Activated B cell treated with CpG ODN at 0.5 μM for 24 hours (primary cell): Measurements from ENCODE around the gene ST3GAL5. TPM values are rescaled to one million over a fixed set of nuclear protein-coding genes. Genes with fewer than 3 reads are reported as not detected.

Experiments
- ATAC-seq: fragments of 200-7000 bp; cut with Tn5 transposase; one replicate; pipeline ENCODE4 v1.10.0; 2021; ENCODE audit warnings: low read depth, mild to moderate bottlenecking, moderate library complexity
- CTCF ChIA-PET: fragments of 350-600 bp; sonication (Branson Sonifier 250); formaldehyde crosslinking; loops from one replicate; lab custom pipeline; 2021; ENCODE audit warnings: antibody characterized with exemption; lab: Charles Lee
- POLR2A ChIA-PET: fragments of 350-600 bp; sonication (Branson Sonifier 250); formaldehyde crosslinking; loops from one replicate; lab custom pipeline; 2021; ENCODE audit warnings: antibody characterized with exemption; lab: Charles Lee
- DNase-seq: peaks from one replicate; pipeline ENCODE4 v3.0.0; 2022
- H3K27ac Mint-ChIP-seq: one replicate; pipeline ENCODE4 v1.8.0; 2020; ENCODE audit warnings: mixed read lengths
- H3K27me3 Mint-ChIP-seq: one replicate; pipeline ENCODE4 v1.8.0; 2021; ENCODE audit warnings: mixed read lengths
- H3K36me3 Mint-ChIP-seq: one replicate; pipeline ENCODE4 v1.8.0; 2021; ENCODE audit warnings: low read depth, mixed read lengths
- H3K4me1 Mint-ChIP-seq: one replicate; pipeline ENCODE4 v1.8.0; 2021; ENCODE audit warnings: mixed read lengths
- H3K4me3 Mint-ChIP-seq: one replicate; pipeline ENCODE4 v1.8.0; 2020; ENCODE audit warnings: mild to moderate bottlenecking, mixed read lengths
- H3K9me3 Mint-ChIP-seq: one replicate; pipeline ENCODE4 v1.8.0; 2020; ENCODE audit warnings: mixed read lengths
- CTCF ChIP-seq: fragments of 200-600 bp; IDR thresholded peaks from one replicate; pipeline ENCODE4 v1.8.0; 2022; ENCODE audit warnings: antibody characterized with exemption, mild to moderate bottlenecking
- intact Hi-C: fragments of 100-400 bp; cut with micrococcal nuclease; formaldehyde crosslinking; loops from one replicate; pipeline ENCODE4 v1.15.1; 2024
- total RNA-seq: library from RNA; stranded (reverse); gene quantifications from 2 replicates; pipeline ENCODE4 v1.2.3, GENCODE V29; 2022

ST3GAL5 gene
- total RNA-seq: 56.4 and 70.7 TPM in 2 replicates

GRCh38 chr2:85888684-85889626, at the start of gene ST3GAL5:
ST3GAL5 (minus strand) TSS chr2:85888990; CDS start chr2:85888905, 85 bp downstream.
- CTCF ChIA-PET: interaction anchor here (0.7 to 11.2 kb wide), 21 partner anchors 11 to 217 kb away, joined by 3 to 206 read pairs (median 5); partner anchors contain the start of genes POLR1A and PTCD3
- H3K4me3 Mint-ChIP-seq: peak within 1 kb of the TSS; percentile 97
- peak within 1 kb of the TSS; percentile 96 for H3K27ac Mint-ChIP-seq
- H3K9me3 Mint-ChIP-seq: no peaks in the 10 kb centered on the region
- POLR2A ChIA-PET: interaction anchor here (0.8 to 5.8 kb wide), 19 partner anchors 10 to 451 kb away, joined by 3 to 77 read pairs (median 10); partner anchors contain the start of genes IMMT, POLR1A and PTCD3
- DNase-seq (peak; percentile 97), ATAC-seq (peak; percentile 87)
- H3K36me3 Mint-ChIP-seq: peaks cover 24% of the 10 kb centered on the region
- intact Hi-C loops: loop anchor here (1.0 to 5.0 kb wide), 8 partner anchors 62 to 467 kb away; partner anchors contain the start of gene PTCD3
- H3K4me1 Mint-ChIP-seq: peaks cover 75% of the 10 kb centered on the region
- peak; percentile 34 for TF ChIP-seq CTCF
- no peaks in the 10 kb centered on the region for H3K27me3 Mint-ChIP-seq

GRCh38 chr2:85938456-85938855, 49.7 kb upstream of the ST3GAL5 start:
- Mint-ChIP-seq H3K4me3 (no peak overlapping the region), H3K36me3 (peaks cover 6% of the 10 kb centered on the region), H3K9me3 (peaks cover 14% of the 10 kb centered on the region), H3K27me3 (peaks cover 1% of the 10 kb centered on the region), H3K27ac (no peak overlapping the region), H3K4me1 (peaks cover 3% of the 10 kb centered on the region)
- DNase-seq (no peak), ATAC-seq (no peak)
- intact Hi-C loops: no loop called here
- TF ChIP-seq CTCF: no peak
- ChIA-PET CTCF (interaction anchor here (0.9 to 1.4 kb wide), 2 partner anchors 11 to 98 kb away, joined by 3 to 6 read pairs; no protein-coding TSS in a partner anchor), POLR2A (interaction anchor here (0.6 to 0.7 kb wide), 3 partner anchors 25 to 85 kb away, joined by 3 to 8 read pairs (median 4); no protein-coding TSS in a partner anchor)

DNA sequence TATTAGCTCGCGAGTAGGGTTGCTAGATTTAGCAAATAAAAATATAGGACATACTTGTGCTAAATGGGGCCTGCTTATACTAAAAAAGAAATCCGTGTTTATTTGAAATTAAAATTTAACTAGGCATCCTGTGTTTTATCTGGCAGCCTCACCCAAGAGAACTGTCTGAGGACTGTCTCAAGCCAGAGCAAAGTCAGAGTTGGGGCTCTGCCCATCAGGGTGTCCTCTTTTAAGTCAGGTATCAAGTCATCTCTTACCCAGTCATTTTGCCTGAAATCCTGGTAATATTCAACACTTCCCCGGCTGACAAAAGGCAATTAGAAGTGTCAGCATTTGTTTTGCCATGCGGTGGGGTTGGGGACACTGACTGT, 48.3 kb upstream of the ST3GAL5 start:
- peaks cover 1% of the 10 kb centered on the region for H3K27me3 Mint-ChIP-seq
- ATAC-seq: no peak
- no peak overlapping the region for H3K27ac Mint-ChIP-seq
- no peak for DNase-seq
- intact Hi-C loops: no loop called here
- H3K4me1 Mint-ChIP-seq: peaks cover 3% of the 10 kb centered on the region
- H3K4me3 Mint-ChIP-seq: no peak overlapping the region
- ChIA-PET CTCF (no interaction called here), POLR2A (no interaction called here)
- peaks cover 6% of the 10 kb centered on the region for H3K9me3 Mint-ChIP-seq
- no peak for TF ChIP-seq CTCF
- H3K36me3 Mint-ChIP-seq: no peaks in the 10 kb centered on the region

- no peak for ATAC-seq
- POLR2A ChIA-PET: no interaction called here
- H3K27me3 Mint-ChIP-seq: peaks cover 1% of the 10 kb centered on the region
- no peak for DNase-seq
- no peaks in the 10 kb centered on the region for H3K36me3 Mint-ChIP-seq
- H3K4me1 Mint-ChIP-seq: peaks cover 3% of the 10 kb centered on the region
- CTCF ChIA-PET: no interaction called here
- peaks cover 3% of the 10 kb centered on the region for H3K9me3 Mint-ChIP-seq
- no peak for TF ChIP-seq CTCF
- no peak overlapping the region for H3K27ac Mint-ChIP-seq
- H3K4me3 Mint-ChIP-seq: no peak overlapping the region
- intact Hi-C loops: no loop called here
Measured at GRCh38 chr2:85936421-85937068, 47.8 kb upstream of the ST3GAL5 start.
